Stomach (tissue), 4 donors: ENCODE measurements around the gene TMEM37.

Experiments used
- EP300 ChIP-seq: sonication (generic); formaldehyde crosslinking; IDR thresholded peaks from one replicate; pipeline ENCODE4 v1.6.1; 2017; ENCODE audit warnings: antibody characterized with exemption
- POLR2A ChIP-seq, 4 donors: fragments of 450-650 bp; IDR thresholded peaks; one replicate each; pipeline ENCODE4 v1.6.1; 2016; ENCODE audit warnings: antibody characterized with exemption in 4 of 4, control low read depth in 2 of 4, mild to moderate bottlenecking in 1 of 4, moderate library complexity in 1 of 4
- POLR2AphosphoS5 ChIP-seq, 3 donors: sonication (generic); formaldehyde crosslinking; IDR thresholded peaks; one replicate each; pipeline ENCODE4 v1.6.1; 2016; ENCODE audit warnings: antibody characterized with exemption in 3 of 3
- TF ChIP-seq, protein P1 (sequence below), 7 experiments: fragments of 450-650 bp in 4 of 7; fragments of 200-600 bp in 3 of 7; sonication (generic) in 3 of 7; IDR thresholded peaks; one replicate each; pipeline ENCODE4 v1.5.1; 2016 to 2019; ENCODE audit warnings: antibody characterized with exemption in 7 of 7, control low read depth in 2 of 7, mild to moderate bottlenecking in 1 of 7

DNA sequence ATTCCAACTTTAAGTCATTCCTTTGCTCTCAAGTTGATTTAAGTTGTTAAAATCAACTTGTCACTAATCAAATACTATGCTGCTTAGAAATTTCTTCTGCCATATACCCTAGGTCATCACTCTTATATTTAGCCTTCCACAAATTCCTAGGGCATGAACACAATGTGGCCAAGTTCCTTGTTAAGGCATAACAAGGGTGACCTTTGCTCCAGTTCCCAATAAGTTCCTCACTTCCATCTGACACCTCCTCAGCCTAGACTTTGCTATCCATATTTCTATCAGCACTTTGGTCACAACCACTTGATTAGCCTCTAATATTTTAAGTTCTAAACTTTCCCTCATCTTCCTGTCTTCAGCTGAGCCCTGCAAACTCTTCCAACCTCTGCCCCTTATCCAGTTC lies 9.9 kb upstream of the TMEM37 start:
- TF ChIP-seq, protein P1, sequence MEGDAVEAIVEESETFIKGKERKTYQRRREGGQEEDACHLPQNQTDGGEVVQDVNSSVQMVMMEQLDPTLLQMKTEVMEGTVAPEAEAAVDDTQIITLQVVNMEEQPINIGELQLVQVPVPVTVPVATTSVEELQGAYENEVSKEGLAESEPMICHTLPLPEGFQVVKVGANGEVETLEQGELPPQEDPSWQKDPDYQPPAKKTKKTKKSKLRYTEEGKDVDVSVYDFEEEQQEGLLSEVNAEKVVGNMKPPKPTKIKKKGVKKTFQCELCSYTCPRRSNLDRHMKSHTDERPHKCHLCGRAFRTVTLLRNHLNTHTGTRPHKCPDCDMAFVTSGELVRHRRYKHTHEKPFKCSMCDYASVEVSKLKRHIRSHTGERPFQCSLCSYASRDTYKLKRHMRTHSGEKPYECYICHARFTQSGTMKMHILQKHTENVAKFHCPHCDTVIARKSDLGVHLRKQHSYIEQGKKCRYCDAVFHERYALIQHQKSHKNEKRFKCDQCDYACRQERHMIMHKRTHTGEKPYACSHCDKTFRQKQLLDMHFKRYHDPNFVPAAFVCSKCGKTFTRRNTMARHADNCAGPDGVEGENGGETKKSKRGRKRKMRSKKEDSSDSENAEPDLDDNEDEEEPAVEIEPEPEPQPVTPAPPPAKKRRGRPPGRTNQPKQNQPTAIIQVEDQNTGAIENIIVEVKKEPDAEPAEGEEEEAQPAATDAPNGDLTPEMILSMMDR (IDR thresholded peaks at IDR 0.05): no peak
- TF ChIP-seq POLR2A (IDR thresholded peaks at IDR 0.05) (no peak), POLR2AphosphoS5 (IDR thresholded peaks at IDR 0.05) (no peak), EP300 (no peak)
